GM12878 (cell line): Measurements from ENCODE around the gene MSL2. TPM values are rescaled to one million over a fixed set of nuclear protein-coding genes. Genes with fewer than 3 reads are reported as not detected.

Source experiments
- BACH1 ChIP-seq: fragments of 450-650 bp; IDR thresholded peaks from 2 replicates; pipeline ENCODE4 v1.6.1; 2017; ENCODE audit warnings: mild to moderate bottlenecking, borderline replicate concordance
- CBX3 ChIP-seq: fragments of 200-600 bp; sonication (generic); IDR thresholded peaks from 2 replicates; pipeline ENCODE4 v1.6.1; 2016; ENCODE audit warnings: low read depth, borderline replicate concordance
- CREM ChIP-seq: IDR thresholded peaks from 2 replicates; pipeline ENCODE4 v1.6.1; 2014; ENCODE audit warnings: antibody characterized with exemption, low read depth
- EP300 ChIP-seq, 2 experiments: fragments of 150-350 bp in 1 of 2; IDR thresholded peaks; 2 replicates each; pipeline ENCODE4 v1.6.1; 2011 to 2012; ENCODE audit warnings: low read depth in 2 of 2, low read length in 2 of 2, borderline replicate concordance in 1 of 2, improper control_type of control experiment in 1 of 2, inconsistent platforms in 1 of 2; ENCODE audit not compliant: control insufficient read depth in 1 of 2
- FOS ChIP-seq: IDR thresholded peaks from 3 replicates; pipeline ENCODE4 v1.6.1; 2011; ENCODE audit warnings: borderline replicate concordance; ENCODE audit not compliant: insufficient read length; ENCODE audit errors: extremely low read depth
- HDAC6 ChIP-seq: fragments of 200-600 bp; sonication (generic); IDR thresholded peaks from one replicate; pipeline ENCODE4 v1.8.0; 2017; ENCODE audit warnings: antibody characterized with exemption; ENCODE audit not compliant: unreplicated experiment
- MAX ChIP-seq: IDR thresholded peaks from 2 replicates; pipeline ENCODE4 v1.6.1; 2012; ENCODE audit warnings: low read depth, low read length, improper control_type of control experiment
- MEF2B ChIP-seq: fragments of 450-650 bp; IDR thresholded peaks from 2 replicates; pipeline ENCODE4 v1.6.1; 2018; ENCODE audit warnings: mild to moderate bottlenecking, moderate library complexity; ENCODE audit not compliant: partially characterized antibody, poor library complexity, severe bottlenecking
- MTA2 ChIP-seq: fragments of 450-650 bp; IDR thresholded peaks from 2 replicates; pipeline ENCODE4 v1.6.1; 2016; ENCODE audit warnings: low read depth, mild to moderate bottlenecking, moderate library complexity
- NFIC ChIP-seq: IDR thresholded peaks from 2 replicates; pipeline ENCODE4 v1.6.1; 2012; ENCODE audit warnings: low read depth, mild to moderate bottlenecking, inconsistent platforms, low read length, moderate library complexity
- NFXL1 ChIP-seq: fragments of 450-650 bp; IDR thresholded peaks from 2 replicates; pipeline ENCODE4 v1.6.1; 2017; ENCODE audit warnings: antibody characterized with exemption, mild to moderate bottlenecking, borderline replicate concordance
- NR2C1 ChIP-seq: fragments of 450-650 bp; IDR thresholded peaks from 2 replicates; pipeline ENCODE4 v1.6.1; 2017; ENCODE audit warnings: antibody characterized with exemption, mild to moderate bottlenecking, moderate library complexity
- PAX5 ChIP-seq: IDR thresholded peaks from 2 replicates; pipeline ENCODE4 v1.6.1; 2011; ENCODE audit warnings: low read depth, low read length, borderline replicate concordance
- PAX8 ChIP-seq: fragments of 450-650 bp; IDR thresholded peaks from 2 replicates; pipeline ENCODE4 v1.6.1; 2017; ENCODE audit warnings: mild to moderate bottlenecking, moderate library complexity
- PML ChIP-seq: IDR thresholded peaks from 2 replicates; pipeline ENCODE4 v1.6.1; 2012; ENCODE audit warnings: low read length, inconsistent platforms
- RCOR1 ChIP-seq: conservative IDR thresholded peaks from 2 replicates; pipeline ENCODE4 v1.6.1; 2012; ENCODE audit warnings: low read depth, low read length, improper control_type of control experiment
- SMAD5 ChIP-seq: IDR thresholded peaks from 2 replicates; pipeline ENCODE4 v1.6.1; 2016; ENCODE audit warnings: antibody characterized with exemption, low read depth
- SMC3 ChIP-seq: IDR thresholded peaks from 2 replicates; pipeline ENCODE4 v1.6.1; 2011; ENCODE audit warnings: low read length, improper control_type of control experiment, borderline replicate concordance
- SP1 ChIP-seq: IDR thresholded peaks from one replicate; pipeline ENCODE4 v1.6.1; 2011; ENCODE audit warnings: low read depth, low read length
- SREBF2 ChIP-seq: IDR thresholded peaks from 2 replicates; pipeline ENCODE4 v1.6.1; 2012; ENCODE audit warnings: mild to moderate bottlenecking, low read length
- STAT1 ChIP-seq: fragments of 450-650 bp; conservative IDR thresholded peaks from 2 replicates; pipeline ENCODE4 v1.6.1; 2014; ENCODE audit warnings: antibody characterized with exemption, mild to moderate bottlenecking
- YBX1 ChIP-seq: fragments of 450-650 bp; IDR thresholded peaks from 2 replicates; pipeline ENCODE4 v1.6.1; 2016; ENCODE audit warnings: antibody characterized with exemption
- ZBED1 ChIP-seq: IDR thresholded peaks from 2 replicates; pipeline ENCODE4 v1.6.1; 2016; ENCODE audit warnings: borderline replicate concordance
- ZNF622 ChIP-seq: fragments of 450-650 bp; IDR thresholded peaks from 2 replicates; pipeline ENCODE4 v1.6.1; 2017; ENCODE audit warnings: mild to moderate bottlenecking, inconsistent platforms
- ZSCAN29 ChIP-seq: fragments of 450-650 bp; IDR thresholded peaks from 2 replicates; pipeline ENCODE4 v1.6.1; 2017; ENCODE audit warnings: mild to moderate bottlenecking, moderate library complexity
- ZZZ3 ChIP-seq: IDR thresholded peaks from 2 replicates; pipeline ENCODE4 v1.6.1; 2011; ENCODE audit warnings: low read depth; ENCODE audit not compliant: control insufficient read depth, insufficient read length
- polyA plus RNA-seq, 11 experiments: library from polyadenylated mRNA; depleted of rRNA in 4 of 11; unstranded in 6 of 11; stranded (reverse) in 5 of 11; fragments of >200 nt; fragmentation: Nextera tagmentation in 4 of 11; fragmentation: Illumina TruSeq in 1 of 11; extraction: Ambion mirVana in 4 of 11; extraction: Trizol in 1 of 11; gene quantifications; 1 replicate in 1 of 11; 2 replicates in 10 of 11; pipeline versions ENCODE4 v1.2.1 to v1.2.3, GENCODE V29; 2011 to 2016; ENCODE audit warnings: inconsistent platforms in 2 of 11, missing spikeins in 2 of 11, low read depth in 1 of 11
- total RNA-seq, 4 experiments: library from RNA; depleted of rRNA in 3 of 4; stranded (reverse); fragments of >200 nt in 3 of 4; fragmentation: Illumina TruSeq in 1 of 4; extraction: Trizol in 1 of 4; gene quantifications; 2 replicates each; pipeline versions ENCODE4 v1.2.1 to v1.2.3, GENCODE V29; 2013 to 2021
- TF ChIP-seq, protein P1 (sequence below): fragments of 450-650 bp; IDR thresholded peaks from 2 replicates; pipeline ENCODE4 v1.6.1; 2016; ENCODE audit warnings: mild to moderate bottlenecking
- TF ChIP-seq, protein P2 (sequence below): fragments of 450-650 bp; IDR thresholded peaks from 2 replicates; pipeline ENCODE4 v1.6.1; 2017; ENCODE audit warnings: mild to moderate bottlenecking
- TF ChIP-seq, protein P3 (sequence below): IDR thresholded peaks from 2 replicates; pipeline ENCODE4 v1.6.1; 2011; ENCODE audit warnings: borderline replicate concordance, low read depth, mild to moderate bottlenecking, moderate library complexity, mixed read lengths, low read length; ENCODE audit not compliant: insufficient read depth; ENCODE audit errors: extremely low read length

MSL2 gene
- total and polyA plus RNA-seq, 10 of the 15 experiments (the other 5 are each of a cell fraction or from before 2014, with no cell fraction given): 3.5 to 31.7 (median 10.5) TPM

- no peak for TF ChIP-seq SP1
- TF ChIP-seq ZZZ3: no peak
- no peak for TF ChIP-seq PAX8
- TF ChIP-seq MEF2B: no peak
- TF ChIP-seq SMAD5: no peak
- TF ChIP-seq SREBF2: no peak
- 0 out of 2 replicates have a peak, but pooled peaks have one; percentile 6 for TF ChIP-seq CREM
- no peak for TF ChIP-seq MAX
- no peak for TF ChIP-seq FOS
- TF ChIP-seq SMC3: no peak
- peak; percentile 19; the same call in 1 of the 2 replicates for TF ChIP-seq ZBED1
- no peak for TF ChIP-seq HDAC6
- TF ChIP-seq ZNF622: no peak
- no peak for TF ChIP-seq MTA2
- peak; percentile 21; the same call in 1 of the 2 replicates for TF ChIP-seq PML
- TF ChIP-seq RCOR1: no peak
- TF ChIP-seq ZSCAN29: no peak
- TF ChIP-seq NR2C1: 0 out of 2 replicates have a peak, but pooled peaks have one; percentile 1
- TF ChIP-seq EP300 (IDR thresholded peaks at IDR 0.05; ENCODE audit: borderline replicate concordance in 1 of 2, control insufficient read depth in 1 of 2, low read depth in 2 of 2, low read length in 2 of 2): no peak
- no peak for TF ChIP-seq NFIC
- TF ChIP-seq, protein P1, sequence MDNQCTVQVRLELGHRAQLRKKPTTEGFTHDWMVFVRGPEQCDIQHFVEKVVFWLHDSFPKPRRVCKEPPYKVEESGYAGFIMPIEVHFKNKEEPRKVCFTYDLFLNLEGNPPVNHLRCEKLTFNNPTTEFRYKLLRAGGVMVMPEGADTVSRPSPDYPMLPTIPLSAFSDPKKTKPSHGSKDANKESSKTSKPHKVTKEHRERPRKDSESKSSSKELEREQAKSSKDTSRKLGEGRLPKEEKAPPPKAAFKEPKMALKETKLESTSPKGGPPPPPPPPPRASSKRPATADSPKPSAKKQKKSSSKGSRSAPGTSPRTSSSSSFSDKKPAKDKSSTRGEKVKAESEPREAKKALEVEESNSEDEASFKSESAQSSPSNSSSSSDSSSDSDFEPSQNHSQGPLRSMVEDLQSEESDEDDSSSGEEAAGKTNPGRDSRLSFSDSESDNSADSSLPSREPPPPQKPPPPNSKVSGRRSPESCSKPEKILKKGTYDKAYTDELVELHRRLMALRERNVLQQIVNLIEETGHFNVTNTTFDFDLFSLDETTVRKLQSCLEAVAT: peak; percentile 62
- no peak; the same call in 1 of the 2 replicates for TF ChIP-seq BACH1
- no peak for TF ChIP-seq YBX1
- TF ChIP-seq, protein P2, sequence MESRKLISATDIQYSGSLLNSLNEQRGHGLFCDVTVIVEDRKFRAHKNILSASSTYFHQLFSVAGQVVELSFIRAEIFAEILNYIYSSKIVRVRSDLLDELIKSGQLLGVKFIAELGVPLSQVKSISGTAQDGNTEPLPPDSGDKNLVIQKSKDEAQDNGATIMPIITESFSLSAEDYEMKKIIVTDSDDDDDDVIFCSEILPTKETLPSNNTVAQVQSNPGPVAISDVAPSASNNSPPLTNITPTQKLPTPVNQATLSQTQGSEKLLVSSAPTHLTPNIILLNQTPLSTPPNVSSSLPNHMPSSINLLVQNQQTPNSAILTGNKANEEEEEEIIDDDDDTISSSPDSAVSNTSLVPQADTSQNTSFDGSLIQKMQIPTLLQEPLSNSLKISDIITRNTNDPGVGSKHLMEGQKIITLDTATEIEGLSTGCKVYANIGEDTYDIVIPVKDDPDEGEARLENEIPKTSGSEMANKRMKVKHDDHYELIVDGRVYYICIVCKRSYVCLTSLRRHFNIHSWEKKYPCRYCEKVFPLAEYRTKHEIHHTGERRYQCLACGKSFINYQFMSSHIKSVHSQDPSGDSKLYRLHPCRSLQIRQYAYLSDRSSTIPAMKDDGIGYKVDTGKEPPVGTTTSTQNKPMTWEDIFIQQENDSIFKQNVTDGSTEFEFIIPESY: no peak
- 0 out of 2 replicates have a peak, but pooled peaks have one; percentile 15 for TF ChIP-seq STAT1
- TF ChIP-seq, protein P3, sequence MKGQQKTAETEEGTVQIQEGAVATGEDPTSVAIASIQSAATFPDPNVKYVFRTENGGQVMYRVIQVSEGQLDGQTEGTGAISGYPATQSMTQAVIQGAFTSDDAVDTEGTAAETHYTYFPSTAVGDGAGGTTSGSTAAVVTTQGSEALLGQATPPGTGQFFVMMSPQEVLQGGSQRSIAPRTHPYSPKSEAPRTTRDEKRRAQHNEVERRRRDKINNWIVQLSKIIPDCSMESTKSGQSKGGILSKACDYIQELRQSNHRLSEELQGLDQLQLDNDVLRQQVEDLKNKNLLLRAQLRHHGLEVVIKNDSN: no peak
- TF ChIP-seq PAX5: peak; percentile 17; the same call in 1 of the 2 replicates
- TF ChIP-seq CBX3: no peak
- TF ChIP-seq NFXL1: no peak
Measured at GRCh38 chr3:136196064-136196400, at the start of gene MSL2 (continued).
